H1 (cell line): ENCODE data around the gene FZD8.

Source experiments
- BRCA1 ChIP-seq: IDR thresholded peaks from 2 replicates; pipeline ENCODE4 v1.6.1; 2012; ENCODE audit warnings: low read depth, low read length, improper control_type of control experiment
- CTCF ChIP-seq, 3 experiments: IDR thresholded peaks; 1 replicate in 2 of 3; 2 replicates in 1 of 3; pipeline versions ENCODE4 v1.5.1 to v1.6.1; 2011; ENCODE audit warnings: low read length in 3 of 3, mild to moderate bottlenecking in 3 of 3, inconsistent platforms in 2 of 3, low read depth in 1 of 3, moderate library complexity in 1 of 3; ENCODE audit not compliant: insufficient read depth in 1 of 3; ENCODE audit errors: control extremely low read depth in 1 of 3
- GABPA ChIP-seq: IDR thresholded peaks from 2 replicates; pipeline ENCODE4 v1.6.1; 2011; ENCODE audit warnings: mild to moderate bottlenecking, low read length, moderate library complexity, borderline replicate concordance; ENCODE audit not compliant: insufficient read depth
- KDM1A ChIP-seq: fragments of 200-600, 300-600 bp; sonication (generic); IDR thresholded peaks from 2 replicates; pipeline ENCODE4 v1.7.1; 2016; ENCODE audit warnings: mild to moderate bottlenecking, low read length, borderline replicate concordance
- NRF1 ChIP-seq: IDR thresholded peaks from 2 replicates; pipeline ENCODE4 v1.6.1; 2011; ENCODE audit warnings: mild to moderate bottlenecking, low read depth, low read length, improper control_type of control experiment
- POLR2A ChIP-seq, 2 experiments: IDR thresholded peaks; 1 replicate in 1 of 2; 2 replicates in 1 of 2; pipeline ENCODE4 v1.6.1; 2011; ENCODE audit warnings: low read depth in 2 of 2, low read length in 2 of 2, mild to moderate bottlenecking in 2 of 2; ENCODE audit errors: control extremely low read depth in 1 of 2
- POLR2AphosphoS5 ChIP-seq: IDR thresholded peaks from 2 replicates; pipeline ENCODE4 v1.6.1; 2011; ENCODE audit warnings: low read depth, low read length
- RBBP5 ChIP-seq: IDR thresholded peaks from 2 replicates; pipeline ENCODE4 v1.7.1; 2012; ENCODE audit warnings: low read depth, mild to moderate bottlenecking, inconsistent platforms, low read length, moderate library complexity, borderline replicate concordance
- SP1 ChIP-seq: IDR thresholded peaks from 2 replicates; pipeline ENCODE4 v1.6.1; 2011; ENCODE audit warnings: low read depth, low read length
- TAF1 ChIP-seq: IDR thresholded peaks from 2 replicates; pipeline ENCODE4 v1.6.1; 2011; ENCODE audit warnings: mild to moderate bottlenecking, low read depth, low read length
- YY1 ChIP-seq: IDR thresholded peaks from 2 replicates; pipeline ENCODE4 v1.6.1; 2011; ENCODE audit warnings: low read depth, mild to moderate bottlenecking, low read length

GRCh38 chr10:35643151-35644049 lies 1.3 kb upstream of the FZD8 start:
- TF ChIP-seq BRCA1 (no peak), KDM1A (no peak; the same call in 1 of the 2 replicates), CTCF (IDR thresholded peaks at IDR 0.05; ENCODE audit: control extremely low read depth in 1 of 3, insufficient read depth in 1 of 3, low read depth in 1 of 3, low read length in 3 of 3) (no peak), TAF1 (no peak), NRF1 (no peak), RBBP5 (peak; percentile 61; the same call in 1 of the 2 replicates), POLR2AphosphoS5 (no peak), SP1 (0 out of 2 replicates have a peak, but pooled peaks have one; percentile 58), POLR2A (IDR thresholded peaks at IDR 0.05; ENCODE audit: control extremely low read depth in 1 of 2, low read depth in 2 of 2, low read length in 2 of 2) (no peak), GABPA (no peak), YY1 (no peak)
